GM12892 (cell line): ENCODE measurements around the gene MYO10.

ENCODE experiments used
- POLR2A ChIP-seq: IDR thresholded peaks from 2 replicates; pipeline ENCODE4 v1.6.1; 2011; ENCODE audit warnings: low read depth, low read length, control low read depth
- POLR2AphosphoS5 ChIP-seq: IDR thresholded peaks from 2 replicates; pipeline ENCODE4 v1.6.1; 2011; ENCODE audit warnings: low read depth, low read length, control low read depth

DNA sequence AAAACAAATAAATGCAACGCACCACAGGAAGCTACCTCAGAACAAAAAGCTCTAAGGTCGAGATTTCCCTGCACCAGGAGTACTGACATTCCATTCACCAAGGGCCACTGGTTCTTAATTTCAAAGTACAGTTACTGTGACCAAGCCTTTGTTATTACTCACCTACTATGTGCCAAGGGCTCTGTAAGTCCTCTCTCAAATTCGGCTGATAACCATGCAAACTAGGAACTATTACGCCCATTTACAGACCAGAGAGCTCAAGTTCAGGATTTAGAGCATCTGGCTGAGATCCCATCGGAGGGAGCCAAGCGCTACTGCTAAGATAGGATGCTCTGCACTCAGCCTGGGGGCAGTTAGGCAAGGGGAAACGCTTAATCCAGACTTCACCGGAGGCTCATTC, 5.6 kb downstream of the MYO10 start:
- TF ChIP-seq POLR2A (no peak), POLR2AphosphoS5 (no peak)
